HG03342 (cell line): ENCODE measurements around the gene ASS1.

Source experiments
- ATAC-seq: cut with Tn5 transposase; IDR thresholded peaks from one replicate; pipeline ENCODE4 v1.9.1; 2021; ENCODE audit warnings: mild to moderate bottlenecking, moderate library complexity; ENCODE audit not compliant: unreplicated experiment

The ASS1 gene

DNA sequence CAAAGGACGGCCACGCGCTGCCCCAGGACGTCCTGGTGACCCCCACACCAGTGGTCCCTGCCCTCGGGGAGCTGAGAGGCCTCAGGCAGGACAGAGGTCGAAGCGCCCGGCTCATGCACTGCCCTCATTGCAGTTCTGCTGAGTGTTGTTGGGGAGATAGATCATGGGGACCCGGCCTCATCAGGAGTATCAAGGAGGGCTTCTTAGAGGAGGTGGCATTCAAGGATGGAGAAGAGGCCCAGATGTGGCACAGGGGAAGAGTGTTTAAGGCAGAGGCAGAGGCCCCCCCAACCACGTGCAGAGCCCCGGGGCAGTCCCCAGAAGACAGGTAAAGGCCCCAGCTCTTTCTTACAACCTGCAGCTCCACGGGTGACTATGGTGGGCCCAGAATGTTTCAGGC is 26.2 kb downstream of the ASS1 start:
- no peak for ATAC-seq

DNA sequence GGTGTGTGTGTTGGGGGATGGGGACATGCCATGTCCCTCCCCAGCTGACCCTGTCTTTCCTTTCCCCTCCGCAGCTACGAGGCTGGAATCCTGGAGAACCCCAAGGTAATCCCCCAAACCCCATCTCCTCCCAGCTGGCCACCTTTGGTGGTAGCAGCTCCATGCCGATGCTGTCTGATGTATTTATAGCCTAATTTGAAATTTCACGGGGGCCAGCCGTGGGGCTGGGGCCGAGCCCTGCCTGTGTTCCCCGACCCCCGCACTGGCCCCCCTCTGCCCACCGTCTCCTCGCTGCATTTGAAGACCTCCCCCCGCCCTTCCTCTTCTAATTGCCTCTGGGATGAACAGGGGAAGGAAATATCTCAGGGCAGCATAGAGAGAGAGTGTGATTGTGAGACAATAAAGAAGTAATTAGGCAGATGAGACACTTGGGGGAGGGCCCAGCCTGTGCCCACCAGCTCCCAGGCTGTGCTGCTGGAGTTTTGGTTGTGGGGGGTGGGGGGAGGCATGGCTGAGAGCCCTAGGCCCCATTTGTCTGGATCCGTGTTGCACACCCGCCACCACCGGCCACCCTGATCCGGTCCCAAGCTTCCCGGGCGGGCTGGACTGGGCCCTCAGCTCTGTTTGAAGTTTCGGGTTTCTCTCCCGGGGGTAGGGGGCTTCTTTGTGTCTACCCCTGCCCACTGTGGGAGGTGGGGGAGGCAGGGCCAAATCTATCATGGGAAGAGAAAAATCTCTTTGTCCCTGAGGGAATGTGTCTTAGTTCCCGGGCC is 26.8 kb downstream of the ASS1 start:
- ATAC-seq = no peak

DNA sequence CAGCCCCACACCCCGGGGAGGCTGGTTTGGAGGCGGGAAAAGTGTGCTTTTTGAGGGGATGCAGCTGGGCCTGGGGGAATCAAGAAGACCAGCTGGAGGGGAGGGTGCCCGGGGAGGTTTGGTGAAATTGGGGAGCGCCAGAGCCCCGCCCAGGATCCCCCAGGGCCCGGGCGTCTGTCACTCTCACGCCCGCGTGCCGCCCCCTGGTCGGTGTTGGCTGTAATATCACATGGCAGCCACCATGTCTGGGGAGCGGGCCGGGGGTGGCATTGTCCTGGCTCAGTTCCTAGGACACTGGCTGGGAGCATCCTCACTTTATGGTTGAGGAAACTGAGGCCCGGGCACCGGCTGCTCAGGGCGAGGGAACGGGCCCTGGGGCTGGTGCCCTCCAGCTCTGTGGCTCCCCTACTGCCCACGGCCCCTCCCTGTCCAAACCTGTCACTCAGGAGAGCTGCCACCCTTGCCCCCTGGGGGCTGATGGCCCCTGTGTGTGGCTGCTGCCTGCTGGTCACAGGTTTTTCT is 27.5 kb downstream of the ASS1 start:
- no peak for ATAC-seq

DNA sequence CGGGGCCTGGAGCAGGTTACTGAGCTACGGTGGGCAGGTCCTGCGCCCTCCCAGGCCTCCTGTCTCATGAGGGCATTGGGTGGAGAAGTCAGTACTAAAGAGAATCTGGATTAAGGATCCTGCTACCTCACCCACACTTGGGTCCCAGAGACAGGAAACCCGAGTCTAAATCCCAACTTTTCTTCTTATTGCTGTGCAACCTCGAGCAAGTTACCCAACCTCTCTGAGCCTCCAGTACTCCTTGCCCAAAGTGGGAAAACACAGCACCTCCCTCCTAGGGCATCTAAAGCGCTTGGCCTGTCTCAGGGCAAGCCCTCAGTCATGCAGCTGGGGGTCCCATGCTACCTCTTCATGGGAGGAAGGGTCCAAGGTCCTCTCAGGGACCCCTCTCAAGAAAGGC is 28.2 kb downstream of the ASS1 start:
- no peak for ATAC-seq

DNA sequence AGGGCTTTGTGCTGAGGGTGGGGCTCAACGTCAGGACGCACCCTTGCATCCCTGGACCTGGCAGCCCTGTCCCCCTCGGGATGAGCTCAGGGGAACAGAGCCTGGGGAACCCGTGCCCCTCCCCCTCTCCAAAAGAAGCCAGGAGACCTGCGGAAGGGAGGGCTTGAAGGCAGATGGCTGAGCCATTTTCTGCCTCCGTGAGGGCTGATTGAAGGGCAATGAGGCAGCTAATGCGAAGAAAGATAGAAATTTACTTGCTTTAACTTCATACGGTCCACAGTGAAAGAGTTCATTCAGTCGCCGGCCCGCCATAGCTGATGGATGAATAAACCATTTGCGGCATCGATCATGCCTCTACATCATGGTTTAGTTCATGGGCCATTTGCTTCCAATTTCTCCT is 28.8 kb downstream of the ASS1 start:
- ATAC-seq = no peak

DNA sequence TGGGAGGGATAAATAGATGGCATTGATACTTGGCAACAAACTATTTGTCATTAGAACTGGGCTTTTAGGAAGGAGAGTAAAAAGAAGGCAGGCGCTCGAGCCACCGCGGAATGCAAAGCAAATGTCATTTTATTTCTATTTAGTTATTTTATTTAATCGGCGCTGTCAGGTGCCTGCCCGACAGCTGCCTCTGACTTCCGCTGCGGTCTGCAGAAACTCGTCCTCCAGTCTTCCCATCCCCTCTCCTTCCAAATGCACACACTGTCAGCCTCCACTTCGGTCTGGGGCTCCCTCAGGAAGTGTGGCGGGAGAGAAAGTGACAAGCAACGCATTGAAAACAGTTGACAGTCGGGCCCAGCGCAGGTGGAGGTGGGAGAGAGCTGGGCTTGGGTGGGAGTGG is 29.3 kb downstream of the ASS1 start:
- ATAC-seq = no peak

DNA sequence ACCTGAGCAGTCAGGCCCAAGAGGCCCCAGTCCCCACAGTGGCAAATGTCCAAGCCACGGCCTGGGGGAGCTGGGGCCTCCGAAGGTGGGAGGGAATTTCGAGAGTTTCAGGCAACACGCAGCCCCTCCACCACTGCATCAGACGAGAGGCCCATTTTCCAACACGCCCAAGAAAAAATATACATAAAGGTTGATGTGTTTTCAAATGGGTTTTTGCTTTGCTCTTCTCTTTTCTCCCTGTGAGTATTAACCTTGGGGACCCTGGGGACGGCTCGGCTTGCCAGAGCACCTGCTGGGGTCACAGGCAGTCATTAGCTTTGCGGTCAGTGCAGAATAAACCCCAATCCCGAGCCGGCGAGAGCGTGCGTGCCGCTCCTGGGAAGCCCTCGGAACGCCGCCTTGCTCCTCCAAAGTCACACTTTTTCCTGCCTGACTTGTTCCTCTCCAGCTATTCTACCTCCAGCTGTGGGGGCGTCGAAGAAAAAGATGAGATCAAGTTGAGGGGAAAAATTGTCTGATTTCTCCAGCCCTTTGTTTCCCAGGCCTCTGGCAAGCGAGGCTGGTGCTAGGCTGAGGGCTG is 31.5 kb downstream of the ASS1 start:
- no peak for ATAC-seq

DNA sequence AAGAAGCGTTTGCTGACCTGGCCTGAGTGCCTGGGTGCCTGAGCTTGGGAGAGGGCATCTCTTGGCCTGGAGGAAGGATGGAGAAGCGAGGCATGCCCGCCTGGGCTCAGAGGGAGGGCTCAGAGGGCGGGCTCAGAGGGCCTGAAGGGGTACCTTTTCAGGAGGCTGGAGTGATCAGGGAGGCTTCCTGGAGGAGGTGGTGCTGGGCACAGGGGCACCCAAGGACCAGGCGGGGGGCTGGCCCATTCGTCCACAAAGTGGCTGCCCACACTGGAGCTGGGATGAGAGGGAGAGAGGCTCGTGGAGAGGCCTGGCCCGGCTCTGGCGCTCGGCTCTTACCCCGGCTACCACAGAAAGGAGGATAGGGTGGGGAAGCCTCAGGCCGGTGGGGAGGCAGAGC is 32.8 kb downstream of the ASS1 start:
- ATAC-seq = no peak

DNA sequence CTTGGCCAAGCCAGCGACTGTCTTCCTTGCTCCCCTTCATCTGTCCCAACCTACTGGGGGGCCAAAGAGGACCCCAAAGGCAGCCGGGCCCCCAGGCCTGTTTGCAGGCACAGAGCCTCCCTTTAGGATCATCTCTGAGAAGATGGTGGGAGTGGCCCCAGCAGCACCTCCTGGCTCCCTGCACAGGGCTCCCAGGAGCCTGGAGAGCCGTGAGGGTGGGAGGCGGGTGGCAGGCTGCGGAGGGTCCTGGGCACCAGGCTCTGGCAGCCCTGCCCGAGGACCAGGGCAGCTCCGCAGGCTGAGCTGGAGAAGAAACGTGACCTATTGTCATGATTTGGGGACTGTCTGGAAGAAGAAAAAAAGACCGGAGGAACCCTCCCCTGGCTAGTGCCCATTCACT is 33.4 kb downstream of the ASS1 start:
- ATAC-seq = no peak

DNA sequence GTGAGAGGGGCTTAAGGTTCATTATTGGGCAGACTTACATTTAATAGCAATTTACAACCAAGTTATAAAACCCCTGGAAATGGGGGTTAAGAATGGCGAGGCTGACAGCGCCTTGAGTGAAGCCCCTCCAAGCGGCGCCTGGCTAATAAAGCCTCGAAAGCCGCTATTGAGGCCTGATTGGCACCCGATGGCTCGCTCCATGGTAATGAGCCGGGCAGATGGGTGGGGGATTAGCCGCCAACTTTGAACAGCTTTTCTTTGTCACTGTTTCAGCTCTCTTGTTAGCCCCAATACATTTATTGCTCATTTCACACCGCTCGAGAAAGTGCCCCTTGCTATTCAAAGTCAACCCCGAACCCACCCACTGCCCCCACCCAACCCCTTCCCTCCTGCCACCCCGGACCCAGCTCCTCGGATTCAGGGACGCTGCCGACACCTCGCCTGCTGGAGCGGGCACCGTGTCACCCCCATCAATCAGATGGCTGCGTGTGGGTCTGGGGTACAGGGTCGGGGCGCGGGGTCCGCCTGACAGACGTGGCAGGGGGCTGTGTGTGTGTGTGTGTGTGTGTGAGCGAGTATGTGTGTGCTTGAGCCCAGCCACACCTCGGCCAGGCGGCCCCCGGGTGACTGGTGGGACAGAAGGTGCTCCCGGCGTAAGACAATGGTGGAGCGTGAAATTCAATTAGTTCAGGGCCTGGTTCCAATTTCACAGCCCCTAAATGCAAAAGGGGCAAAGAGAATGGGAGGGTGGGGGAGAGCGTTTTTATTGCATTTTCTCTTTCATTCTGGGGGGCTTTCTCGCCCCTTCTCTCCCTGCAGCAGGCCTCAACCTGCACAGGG is 34.2 kb downstream of the ASS1 start:
- ATAC-seq = no peak

DNA sequence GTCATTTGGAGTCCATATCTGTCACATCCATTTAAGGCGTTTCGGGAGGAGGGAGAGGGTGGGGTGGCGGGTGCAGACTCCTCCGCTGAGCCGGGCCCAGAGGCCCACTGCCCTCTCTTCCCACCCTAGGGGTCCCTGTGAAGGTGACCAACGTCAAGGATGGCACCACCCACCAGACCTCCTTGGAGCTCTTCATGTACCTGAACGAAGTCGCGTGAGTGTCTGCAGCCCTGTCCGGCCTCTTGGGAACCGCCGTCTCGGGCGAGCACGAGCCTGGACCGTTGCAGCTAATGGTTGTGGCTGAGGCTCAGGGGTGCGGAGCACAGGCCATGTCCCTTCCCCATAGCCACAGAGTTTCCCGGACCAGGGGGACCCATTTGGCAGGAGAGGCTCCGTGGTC is 34.8 kb downstream of the ASS1 start:
- ATAC-seq = no peak

DNA sequence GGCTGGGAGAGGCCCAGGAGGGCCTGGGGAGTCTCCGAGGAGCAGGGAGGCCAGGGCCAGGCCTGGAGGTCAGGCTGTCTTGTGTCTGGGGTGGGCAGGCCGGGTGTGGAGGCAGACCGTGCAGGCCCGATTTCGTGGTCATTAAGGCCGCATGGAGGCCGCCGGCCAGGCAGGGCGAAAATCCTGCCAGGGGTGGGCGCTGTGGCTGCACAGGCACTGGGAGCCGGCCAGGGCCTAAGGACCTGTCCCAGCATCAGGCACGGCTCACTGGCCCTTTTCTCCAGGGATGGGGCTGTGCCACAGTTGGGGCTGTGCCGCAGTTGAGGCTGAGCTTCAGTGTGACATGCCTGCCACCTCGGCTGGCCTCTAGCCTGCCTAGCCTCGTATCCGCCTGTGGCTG is 35.9 kb downstream of the ASS1 start:
- ATAC-seq = no peak

DNA sequence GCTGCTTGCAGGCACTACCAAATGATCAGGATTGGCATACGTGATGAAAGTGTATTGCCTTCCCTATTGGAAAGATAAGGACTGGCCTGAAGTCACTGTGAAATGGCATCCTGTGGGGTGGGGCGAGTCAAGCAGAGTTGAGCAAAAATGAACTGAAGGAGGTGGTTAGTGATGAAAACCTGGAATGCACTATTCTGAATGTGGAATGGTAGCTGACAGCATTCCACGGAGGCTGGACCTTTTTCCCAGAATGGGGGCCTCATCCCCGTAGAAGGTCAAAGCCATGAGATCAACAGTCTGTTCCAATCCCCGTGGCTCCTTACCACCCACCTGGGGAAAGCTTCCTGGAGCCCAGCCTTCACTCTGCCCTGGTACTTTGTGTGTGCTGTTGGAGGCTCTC is 37.7 kb downstream of the ASS1 start:
- ATAC-seq = no peak

DNA sequence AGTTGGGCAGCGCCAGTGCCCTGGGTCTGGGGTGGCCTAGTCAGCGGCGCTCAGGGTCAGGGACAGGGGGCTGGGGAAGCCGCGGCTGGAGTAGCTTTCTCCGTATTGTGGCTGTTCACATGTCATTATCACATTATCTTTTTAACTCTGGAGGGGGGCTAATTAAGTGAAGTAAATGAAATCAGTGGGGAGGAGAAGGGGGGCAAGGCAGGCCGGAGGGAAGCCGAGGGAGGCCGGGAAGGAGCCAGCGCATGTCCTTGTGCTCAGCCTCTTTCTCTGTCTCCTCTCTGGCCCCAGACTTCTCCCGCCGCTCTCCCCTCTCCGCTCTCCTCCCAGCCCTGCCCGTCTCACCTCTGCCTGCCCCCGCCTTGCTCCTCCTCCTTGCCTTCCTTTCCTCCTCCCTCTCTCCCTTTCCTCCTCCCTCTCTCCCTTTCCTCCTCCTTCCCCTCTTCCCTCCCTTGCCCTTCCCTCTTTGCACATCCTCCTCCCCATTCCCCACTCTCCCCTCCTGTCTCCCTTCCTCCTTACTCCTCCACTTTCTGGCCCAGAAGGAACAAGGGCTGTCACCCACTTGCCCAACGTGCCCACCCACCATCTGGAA is 38.7 kb downstream of the ASS1 start:
- no peak for ATAC-seq

DNA sequence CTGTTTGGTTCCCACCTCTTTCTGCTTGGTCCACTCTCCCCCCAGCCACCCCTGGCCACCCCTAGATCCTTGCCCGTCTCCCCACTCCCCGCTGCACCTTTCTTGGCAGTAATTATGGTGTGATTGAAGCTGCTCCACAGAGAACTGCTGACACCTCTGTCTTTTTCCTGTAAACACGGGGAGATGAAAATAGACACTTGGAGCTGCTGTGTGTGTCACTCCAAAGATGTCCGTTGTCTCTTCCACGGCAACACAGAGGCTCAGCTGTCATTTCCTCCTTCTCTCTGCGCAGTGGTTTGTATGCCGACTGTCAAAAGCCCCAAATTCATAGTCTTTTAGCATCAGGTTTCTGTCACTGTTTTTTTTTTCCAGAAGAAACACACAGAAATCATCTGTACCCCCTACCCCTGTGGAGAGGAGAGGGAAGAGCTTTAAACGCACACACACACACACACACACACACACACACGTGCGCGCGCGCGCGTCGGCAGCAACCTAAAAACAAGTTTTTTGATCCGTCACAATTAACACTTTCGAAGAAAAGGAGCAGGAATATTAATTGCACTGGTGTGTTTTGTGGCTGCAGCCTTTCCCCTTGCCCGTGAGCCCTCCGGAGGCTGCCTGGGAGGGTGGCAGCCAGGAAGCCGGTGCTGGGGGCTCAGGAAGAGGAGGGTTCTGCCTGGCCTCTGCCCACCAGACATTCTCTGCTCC is 39.8 kb downstream of the ASS1 start:
- ATAC-seq = no peak

DNA sequence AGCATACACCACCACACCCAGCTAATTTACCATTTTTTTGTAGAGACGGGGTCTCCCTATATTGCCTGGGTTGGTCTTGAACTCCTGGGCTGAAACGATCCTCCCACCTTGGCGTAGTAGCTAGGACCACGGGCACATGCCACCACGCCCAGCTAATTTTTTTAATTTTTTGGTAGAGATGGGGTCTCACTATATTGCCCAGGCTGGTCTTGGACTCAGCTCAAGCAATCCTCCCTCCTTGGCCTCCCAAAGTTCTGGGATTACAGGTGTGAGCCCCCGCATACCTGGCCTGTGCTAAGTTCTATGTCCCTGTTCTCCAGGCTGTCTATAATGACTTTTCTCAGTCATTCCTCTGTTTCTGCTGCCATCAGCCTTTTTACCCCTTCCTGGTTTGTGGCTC is 41.3 kb downstream of the ASS1 start:
- no peak for ATAC-seq

DNA sequence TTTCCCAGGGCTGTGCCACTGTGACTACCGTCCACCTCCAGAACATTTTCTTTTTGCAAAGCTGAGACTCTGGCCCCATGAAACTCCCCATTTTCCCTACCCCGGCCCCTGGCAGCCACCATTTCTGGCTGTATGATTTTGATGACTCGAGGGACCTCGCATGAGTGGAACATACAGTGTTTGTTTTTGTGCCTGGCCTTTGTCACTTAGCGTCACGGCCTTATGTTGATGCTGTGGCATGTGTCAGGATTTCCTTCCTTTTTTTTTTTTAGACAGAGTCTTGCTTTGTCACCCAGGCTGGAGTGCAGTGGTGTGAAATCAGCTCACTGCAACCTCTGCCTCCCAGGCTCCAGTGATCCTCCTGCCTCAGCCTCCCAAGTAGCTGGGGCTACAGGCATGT is 42.7 kb downstream of the ASS1 start:
- ATAC-seq = no peak

DNA sequence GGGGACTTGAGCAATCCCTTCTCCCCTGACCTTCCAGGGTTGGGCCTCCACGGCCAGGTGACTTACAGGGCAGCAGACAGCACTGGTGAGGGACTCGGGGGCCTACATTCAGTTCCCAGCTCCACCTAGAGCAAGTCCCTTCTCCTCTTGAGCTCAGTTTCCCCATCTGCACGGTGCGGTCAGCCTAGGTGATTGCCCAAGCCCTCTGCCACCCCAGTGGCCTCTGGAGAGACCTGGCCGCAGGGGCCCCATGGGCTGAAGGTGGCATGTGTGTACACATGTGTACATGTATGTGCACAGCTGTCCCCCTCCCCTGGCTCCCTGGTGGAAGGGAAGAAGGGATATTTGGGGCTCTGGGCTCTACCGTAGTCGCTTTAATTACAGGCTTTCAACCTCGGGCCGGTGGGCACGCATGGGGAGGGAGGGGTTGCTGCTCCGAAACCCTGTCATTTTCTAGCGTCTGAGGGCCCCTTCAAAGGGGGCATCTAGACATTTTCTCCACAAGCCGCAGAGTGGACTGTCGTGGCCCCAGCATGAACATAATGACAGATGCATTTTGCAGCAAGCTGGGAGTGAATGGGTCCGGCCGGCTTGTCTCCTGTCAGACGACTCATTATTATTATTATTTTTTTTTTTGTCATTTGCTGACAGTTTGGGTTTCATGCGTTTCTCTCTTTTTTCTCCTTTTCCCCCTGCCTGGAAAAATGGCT is 44.0 kb downstream of the ASS1 start:
- no peak for ATAC-seq

DNA sequence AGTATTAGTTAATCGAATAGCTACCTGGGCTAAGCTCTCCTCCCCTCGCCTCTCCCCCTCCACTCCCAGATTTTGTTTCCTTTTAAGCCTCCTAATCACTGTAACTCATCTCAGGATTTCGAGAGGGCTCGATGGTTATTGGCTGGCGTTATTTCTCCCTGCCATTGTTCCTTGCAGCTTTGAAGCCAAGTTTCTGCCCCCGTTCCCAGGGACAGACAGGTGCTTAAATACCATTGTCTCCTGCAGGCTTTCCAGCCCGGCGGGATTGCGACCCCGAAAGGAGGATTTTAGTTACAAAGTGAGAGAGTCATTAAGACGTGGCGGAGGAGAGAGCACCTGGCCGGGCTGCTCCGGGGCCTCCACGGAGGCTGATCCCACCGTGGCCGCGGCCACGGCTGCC is 46.2 kb downstream of the ASS1 start:
- ATAC-seq = no peak

DNA sequence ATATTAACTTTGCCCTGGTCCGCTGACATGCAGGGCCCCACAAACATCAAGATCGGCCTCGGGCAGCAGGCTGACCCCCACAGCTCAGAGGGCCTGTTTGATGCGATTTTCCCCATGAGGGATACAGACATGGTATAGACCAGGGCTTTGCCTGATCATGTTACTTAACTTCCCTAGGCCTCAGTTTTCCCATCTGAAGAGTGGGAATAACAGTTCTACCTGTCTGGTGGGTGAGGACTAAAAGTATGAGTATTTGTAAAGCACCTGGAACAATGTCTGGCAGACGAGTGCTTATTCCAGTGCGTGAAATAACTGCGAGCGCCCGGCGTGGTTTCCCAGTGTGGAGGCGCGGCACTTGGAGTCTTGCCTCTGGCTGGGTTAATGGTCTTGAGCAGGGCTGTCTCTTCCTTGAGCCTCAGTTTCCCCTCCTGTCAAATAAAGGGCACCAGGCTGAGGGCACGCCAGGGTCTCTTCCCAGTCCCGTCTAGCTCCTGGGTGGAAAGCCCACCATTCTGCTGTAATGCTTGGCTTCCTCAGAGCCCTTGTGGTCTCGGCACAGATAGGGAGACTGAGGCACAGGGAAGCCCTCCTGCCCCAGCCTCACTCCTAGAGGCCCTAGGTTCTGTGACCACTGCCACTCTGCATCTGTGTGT is 47.2 kb downstream of the ASS1 start:
- ATAC-seq = no peak
